Thyroid gland (tissue), 4 donors: Measurements from ENCODE around the gene MRPS9.

Source experiments
- POLR2A ChIP-seq, 2 donors: fragments of 450-650 bp; IDR thresholded peaks; one replicate each; pipeline ENCODE4 v1.6.1; 2017; ENCODE audit warnings: antibody characterized with exemption in 2 of 2, mild to moderate bottlenecking in 2 of 2, moderate library complexity in 1 of 2
- TF ChIP-seq, protein P1 (sequence below), 6 experiments: fragments of 200-600 bp in 3 of 6; fragments of 450-650 bp in 3 of 6; sonication (generic) in 3 of 6; IDR thresholded peaks; one replicate each; pipeline ENCODE4 v1.5.1; 2016 to 2019; ENCODE audit warnings: antibody characterized with exemption in 6 of 6, mild to moderate bottlenecking in 2 of 6, inconsistent platforms in 1 of 6, moderate library complexity in 1 of 6

DNA sequence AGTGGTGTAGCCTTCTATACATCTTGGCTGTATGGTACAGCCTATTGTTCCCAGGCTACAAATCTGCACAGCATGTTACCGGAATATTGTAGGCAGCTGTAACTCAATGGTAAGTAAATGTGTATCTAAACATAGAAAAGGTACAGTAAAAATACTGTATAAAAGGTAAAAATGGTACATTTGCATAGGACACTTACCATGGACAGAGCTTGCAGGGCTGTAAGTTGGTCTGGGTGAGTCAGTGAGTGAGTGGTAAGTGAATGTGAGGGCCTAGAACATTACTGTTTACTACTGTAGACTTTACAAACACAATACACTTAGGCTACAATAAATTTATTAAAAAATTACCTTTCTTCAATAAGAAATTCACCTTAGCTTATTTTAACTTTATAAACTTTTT, 3.7 kb upstream of the MRPS9 start:
- TF ChIP-seq, protein P1, sequence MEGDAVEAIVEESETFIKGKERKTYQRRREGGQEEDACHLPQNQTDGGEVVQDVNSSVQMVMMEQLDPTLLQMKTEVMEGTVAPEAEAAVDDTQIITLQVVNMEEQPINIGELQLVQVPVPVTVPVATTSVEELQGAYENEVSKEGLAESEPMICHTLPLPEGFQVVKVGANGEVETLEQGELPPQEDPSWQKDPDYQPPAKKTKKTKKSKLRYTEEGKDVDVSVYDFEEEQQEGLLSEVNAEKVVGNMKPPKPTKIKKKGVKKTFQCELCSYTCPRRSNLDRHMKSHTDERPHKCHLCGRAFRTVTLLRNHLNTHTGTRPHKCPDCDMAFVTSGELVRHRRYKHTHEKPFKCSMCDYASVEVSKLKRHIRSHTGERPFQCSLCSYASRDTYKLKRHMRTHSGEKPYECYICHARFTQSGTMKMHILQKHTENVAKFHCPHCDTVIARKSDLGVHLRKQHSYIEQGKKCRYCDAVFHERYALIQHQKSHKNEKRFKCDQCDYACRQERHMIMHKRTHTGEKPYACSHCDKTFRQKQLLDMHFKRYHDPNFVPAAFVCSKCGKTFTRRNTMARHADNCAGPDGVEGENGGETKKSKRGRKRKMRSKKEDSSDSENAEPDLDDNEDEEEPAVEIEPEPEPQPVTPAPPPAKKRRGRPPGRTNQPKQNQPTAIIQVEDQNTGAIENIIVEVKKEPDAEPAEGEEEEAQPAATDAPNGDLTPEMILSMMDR (IDR thresholded peaks at IDR 0.05): no peak
- TF ChIP-seq POLR2A (IDR thresholded peaks at IDR 0.05): no peak
